HG03565 (cell line): ENCODE data around the gene CDK5R2.

Source experiments
- ATAC-seq: cut with Tn5 transposase; IDR thresholded peaks from one replicate; pipeline ENCODE4 v1.9.1; 2021; ENCODE audit warnings: mild to moderate bottlenecking, moderate library complexity; ENCODE audit not compliant: unreplicated experiment

CDK5R2 gene

GRCh38 chr2:218961651-218962570, 2.4 kb downstream of the CDK5R2 start:
- no peak for ATAC-seq

DNA sequence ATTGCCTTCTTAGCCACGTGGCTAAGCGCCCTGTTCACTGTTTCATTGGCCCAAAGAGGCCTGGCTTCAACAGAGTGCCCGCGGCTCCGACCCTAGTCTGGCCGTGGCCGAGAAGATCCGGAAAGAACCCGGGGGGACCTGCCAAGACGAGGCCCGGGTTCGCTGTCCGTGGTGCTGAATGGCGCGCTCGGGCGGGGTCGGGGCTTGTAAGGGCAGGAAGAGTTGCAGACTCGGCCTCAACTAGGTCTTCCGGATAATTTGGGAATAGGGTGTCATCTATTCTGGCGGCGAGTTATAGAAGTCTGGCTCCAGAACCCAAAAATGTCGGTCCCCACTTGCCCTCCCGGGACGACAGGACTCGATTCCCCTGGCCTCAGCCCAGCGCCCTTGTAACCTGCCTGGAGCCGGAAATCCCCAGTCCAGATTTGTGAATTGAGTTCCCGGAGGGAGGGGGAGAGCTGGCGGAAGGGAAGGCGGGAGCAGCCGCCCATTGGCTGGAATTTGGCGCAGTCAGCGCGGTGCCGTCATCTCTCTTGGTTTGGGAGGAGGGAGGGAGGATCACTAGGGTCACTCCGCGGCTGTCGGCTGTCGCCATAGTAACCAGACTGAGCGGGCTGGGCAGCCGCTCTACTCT, 3.5 kb downstream of the CDK5R2 start:
- no peak for ATAC-seq

DNA sequence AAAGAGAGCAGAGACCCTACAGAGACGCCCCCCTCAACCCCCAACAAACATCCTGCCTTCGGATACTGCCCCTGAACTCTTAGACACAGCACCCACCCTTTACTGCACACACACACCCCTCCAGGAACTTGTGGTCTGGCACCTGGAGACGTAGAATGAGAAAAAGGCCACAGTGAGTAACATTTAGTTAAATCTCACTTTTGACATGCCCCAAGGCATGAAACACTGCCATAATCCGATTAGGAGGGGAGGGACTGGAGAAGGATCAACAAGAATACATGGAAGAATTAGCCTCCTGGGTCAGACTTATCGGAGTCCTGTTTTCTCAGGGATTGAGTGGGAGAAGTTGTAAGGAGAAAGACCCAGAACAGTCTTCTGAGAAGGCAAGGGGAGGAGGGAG, 4.1 kb downstream of the CDK5R2 start:
- ATAC-seq: no peak

DNA sequence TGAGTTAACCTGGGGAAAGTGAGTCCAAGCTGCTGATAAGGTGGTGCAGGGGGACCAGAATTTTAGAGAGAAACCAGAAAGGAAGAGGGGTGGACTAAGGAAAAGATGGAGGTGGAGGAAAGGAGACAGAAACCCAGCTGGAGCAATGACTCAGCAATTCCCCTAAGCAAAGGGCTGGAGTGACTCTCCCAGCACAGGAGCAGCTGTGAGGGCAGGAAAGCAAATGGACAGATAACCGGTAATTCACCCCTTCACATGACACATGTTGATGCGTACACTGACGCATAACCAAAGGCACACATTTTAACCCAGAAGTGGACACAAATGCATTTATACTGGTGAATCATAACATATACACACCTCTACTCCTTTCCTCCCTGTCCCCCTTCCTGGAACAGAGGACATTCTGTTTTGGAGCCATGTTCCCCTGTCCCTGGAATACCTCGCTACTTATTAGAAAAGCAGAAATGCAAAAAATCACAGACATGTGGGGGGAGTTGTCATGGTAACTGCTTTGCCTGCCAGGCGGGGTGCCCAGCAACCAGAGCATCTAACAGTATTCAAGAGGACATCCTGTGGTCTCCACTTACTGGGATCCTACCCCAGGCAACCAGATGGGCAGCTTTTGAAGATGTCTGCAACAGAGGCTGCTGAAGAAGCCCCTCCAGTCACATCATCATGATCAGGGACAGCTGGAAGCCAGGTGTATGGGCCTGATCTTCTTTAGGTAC, 4.7 kb downstream of the CDK5R2 start:
- no peak for ATAC-seq

DNA sequence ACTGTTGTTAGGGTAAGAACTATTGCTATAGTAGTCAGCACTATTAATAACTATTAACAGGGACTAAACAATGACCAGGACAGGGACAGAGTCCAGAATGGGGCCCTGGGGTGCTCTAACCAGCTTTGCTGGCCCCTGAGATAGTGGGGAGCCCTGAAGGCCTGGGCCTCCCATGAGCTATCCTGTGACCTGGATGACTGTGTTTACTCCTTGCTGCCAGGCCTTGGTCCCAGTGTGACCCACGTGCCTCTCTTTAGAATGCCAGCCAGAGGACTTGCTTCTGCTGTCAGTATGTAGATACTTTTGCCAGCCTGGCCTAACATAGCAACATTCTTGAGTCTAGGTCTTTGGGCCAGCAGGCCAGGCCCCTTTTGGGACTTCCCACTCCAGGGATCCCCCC, 11.4 kb downstream of the CDK5R2 start:
- no peak for ATAC-seq

DNA sequence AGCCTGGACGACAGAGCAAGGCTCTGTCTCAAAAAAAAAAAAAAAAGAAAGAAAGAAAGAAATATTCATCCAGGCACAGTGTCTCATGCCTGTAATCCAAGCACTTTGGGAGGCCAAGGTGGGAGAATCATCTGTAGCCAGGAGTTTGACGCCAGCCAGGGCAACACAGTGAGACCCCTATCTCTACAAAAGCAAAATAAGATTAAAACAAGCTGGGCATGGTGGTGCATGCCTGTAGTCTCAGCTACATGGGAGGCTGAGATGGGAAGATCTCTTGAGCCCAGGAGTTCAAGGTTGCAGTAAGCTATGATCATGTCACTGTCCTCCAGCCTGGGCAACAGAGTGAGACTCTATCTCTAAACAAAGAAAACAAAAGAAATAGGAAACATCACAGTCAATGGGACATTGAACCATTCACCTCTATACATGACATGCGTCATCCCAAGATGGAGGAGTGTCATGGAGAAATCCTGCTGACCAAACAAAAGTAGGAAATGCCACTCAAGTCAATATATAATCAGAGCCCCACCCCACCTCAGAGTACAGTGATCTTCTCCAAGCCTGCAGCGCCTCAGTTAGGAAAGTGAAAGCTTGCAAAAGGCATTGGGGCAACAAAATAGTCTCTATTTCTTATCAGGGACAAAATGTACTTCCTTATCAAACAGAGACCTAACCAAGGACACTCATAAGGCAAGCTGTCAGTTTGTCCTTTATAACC, 15.8 kb downstream of the CDK5R2 start:
- ATAC-seq: no peak

DNA sequence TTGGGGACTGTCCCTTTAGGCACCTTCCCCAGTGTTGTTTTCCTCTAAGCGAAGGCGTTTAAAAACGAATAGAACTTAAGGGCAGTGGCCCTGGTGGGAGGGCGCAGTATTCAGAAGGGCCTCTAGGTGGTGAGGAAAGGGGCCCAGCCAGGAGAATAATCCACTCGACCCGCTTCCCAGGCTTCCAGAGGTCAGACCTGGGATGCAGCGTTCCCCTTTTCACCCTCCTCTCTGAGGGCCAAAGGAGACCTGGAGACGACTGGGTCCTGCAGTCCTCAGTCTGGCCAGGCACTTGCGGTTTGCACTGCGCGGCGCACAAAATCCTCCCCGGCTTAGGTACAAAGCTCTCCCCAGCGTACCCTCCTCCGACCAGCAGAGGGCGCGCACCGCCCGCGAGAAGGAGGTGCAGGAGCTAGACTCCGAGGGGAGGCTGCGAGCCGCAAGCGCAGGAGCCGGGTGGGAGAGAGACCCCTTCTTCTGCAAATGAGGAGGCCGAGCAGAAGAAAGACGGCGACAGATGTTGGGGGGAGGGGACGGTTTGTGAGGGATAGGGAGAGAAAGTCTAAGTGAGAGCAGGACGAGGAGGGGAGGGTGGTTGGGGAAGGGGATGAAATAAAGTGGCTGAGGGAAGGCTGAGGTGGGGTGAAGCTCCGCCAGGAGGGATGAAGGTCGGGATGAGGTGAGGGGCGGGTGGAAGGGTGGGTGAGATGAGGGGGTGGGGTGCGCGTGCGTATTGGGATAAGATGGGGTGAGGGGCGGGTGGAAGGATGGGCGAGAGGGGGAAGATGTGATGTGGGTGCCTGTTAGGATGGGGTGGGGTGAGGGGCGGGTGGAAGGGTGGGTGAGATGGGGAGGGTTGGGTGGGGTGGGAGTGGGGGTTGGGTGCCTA, 20.6 kb downstream of the CDK5R2 start:
- peak; percentile 87 for ATAC-seq

GRCh38 chr2:218980735-218981389, 21.4 kb downstream of the CDK5R2 start:
- ATAC-seq: no peak

- no peak for ATAC-seq
Measured at GRCh38 chr2:218981390-218981880, 22.0 kb downstream of the CDK5R2 start.

GRCh38 chr2:218981881-218982585, 22.6 kb downstream of the CDK5R2 start:
- no peak for ATAC-seq

- ATAC-seq: no peak
Measured at GRCh38 chr2:218982586-218983262, 23.3 kb downstream of the CDK5R2 start.

GRCh38 chr2:218983263-218983933, 23.9 kb downstream of the CDK5R2 start:
- no peak for ATAC-seq

GRCh38 chr2:218983934-218984238, 24.4 kb downstream of the CDK5R2 start:
- no peak for ATAC-seq

DNA sequence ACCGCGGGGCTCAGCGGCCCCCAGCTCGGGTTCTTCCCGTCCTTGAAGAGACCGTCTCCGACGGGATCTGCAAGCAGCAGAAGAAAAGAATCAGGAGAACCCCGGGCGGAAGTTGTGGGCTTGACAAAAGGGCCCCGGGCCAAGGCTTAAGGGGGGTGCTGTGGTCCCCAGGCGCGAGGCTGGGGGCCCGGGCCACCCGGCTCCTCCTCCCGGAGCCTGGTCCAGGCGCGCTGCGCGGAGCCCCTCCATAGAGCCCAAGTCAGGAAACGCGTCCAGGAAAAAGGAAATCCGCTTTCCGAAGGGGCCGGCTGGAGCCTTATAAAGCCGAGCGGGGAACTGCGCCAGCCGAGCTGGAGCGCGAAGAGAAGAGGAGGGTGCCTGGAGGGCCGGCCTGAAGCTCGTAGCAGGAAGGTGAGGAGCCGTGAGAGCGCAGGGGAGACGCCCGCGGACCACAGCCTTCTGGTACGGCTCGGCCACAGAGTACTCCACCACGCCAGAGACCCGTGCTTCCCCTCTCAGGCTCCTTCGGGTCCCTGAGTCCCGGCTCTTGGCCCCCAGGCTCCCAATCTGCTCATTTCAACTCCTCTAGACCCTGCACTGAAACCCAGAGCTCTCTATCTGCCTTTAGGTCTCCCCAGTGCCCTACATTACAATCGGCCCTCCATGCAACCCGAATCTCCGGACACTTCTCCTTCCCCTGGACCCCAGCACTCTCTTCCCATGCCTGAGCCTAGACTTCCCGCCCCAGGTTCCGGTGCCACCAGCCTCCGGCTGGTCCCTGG, 25.0 kb downstream of the CDK5R2 start:
- no peak for ATAC-seq

GRCh38 chr2:218985021-218985324, 25.5 kb downstream of the CDK5R2 start, which contains the start of gene FEV:
Gene FEV (minus strand): TSS chr2:218985184. CDS start chr2:218985075, 109 bp downstream.
- no peak for ATAC-seq

GRCh38 chr2:218985325-218986091, 26.0 kb downstream of the CDK5R2 start:
- no peak for ATAC-seq
